ENCODE measurements around the gene EXOC4.

Gene EXOC4

DNA sequence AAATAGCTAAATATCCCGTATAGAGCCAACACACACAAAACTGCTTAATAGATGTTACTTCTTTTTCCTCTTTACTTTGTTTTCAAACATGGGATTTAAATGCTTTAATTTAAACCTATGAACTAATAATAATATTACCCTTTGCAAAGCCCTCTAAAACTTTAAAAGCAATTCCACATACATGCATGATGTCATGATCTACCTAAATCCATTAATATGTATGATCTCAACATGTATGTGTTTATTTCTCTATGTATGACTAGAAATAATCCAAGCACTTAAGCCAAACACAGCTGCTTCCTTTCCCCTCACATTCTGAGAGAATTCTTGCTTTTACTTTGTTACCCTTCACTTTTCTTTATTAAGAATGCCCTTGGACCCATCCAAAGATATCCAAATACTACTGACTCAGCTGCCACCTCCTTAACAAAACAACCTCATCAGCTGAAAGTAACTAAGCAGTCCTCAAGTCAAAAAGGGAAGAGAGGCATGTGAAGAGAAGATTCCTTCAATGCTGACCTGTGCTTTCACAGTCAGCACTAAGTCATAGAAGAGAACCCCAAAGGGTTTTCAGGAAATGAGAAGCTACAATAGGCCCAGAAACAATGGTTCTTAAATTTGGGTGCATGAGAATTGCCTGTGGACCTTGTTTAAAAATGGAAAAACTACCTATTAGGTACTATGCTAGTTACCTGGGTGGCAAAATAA lies 607.9 kb downstream of the EXOC4 start:
- TF ChIP-seq CTCF (IDR thresholded peaks at IDR 0.05; ENCODE audit: insufficient read depth, low read length, poor library complexity, severe bottlenecking): no peak
- no peak overlapping the region for H3K4me3 ChIP-seq (replicated peaks; ENCODE audit: low read depth, low read length)
- no peak for DNase-seq (ENCODE audit: extremely low read depth, insufficient read length)
- H3K36me3 ChIP-seq (ENCODE audit: control insufficient read depth, insufficient read depth, low read length): no peaks in the 10 kb centered on the region
- no peaks in the 10 kb centered on the region for H3K27me3 ChIP-seq (replicated peaks; ENCODE audit: control insufficient read depth, insufficient read depth, low read length)

GRCh38 chr7:133861876-133862275 lies 609.0 kb downstream of the EXOC4 start:
- Histone ChIP-seq H3K4me3 (replicated peaks; ENCODE audit: low read depth, low read length) (no peak overlapping the region), H3K27me3 (replicated peaks; ENCODE audit: control insufficient read depth, insufficient read depth, low read length) (no peaks in the 10 kb centered on the region), H3K36me3 (ENCODE audit: control insufficient read depth, insufficient read depth, low read length) (no peaks in the 10 kb centered on the region)
- no peak for DNase-seq (ENCODE audit: extremely low read depth, insufficient read length)
- TF ChIP-seq CTCF (IDR thresholded peaks at IDR 0.05; ENCODE audit: insufficient read depth, low read length, poor library complexity, severe bottlenecking): no peak

GRCh38 chr7:133863362-133864061 lies 610.6 kb downstream of the EXOC4 start:
- H3K27me3 ChIP-seq (replicated peaks; ENCODE audit: control insufficient read depth, insufficient read depth, low read length): no peaks in the 10 kb centered on the region
- H3K4me3 ChIP-seq (replicated peaks; ENCODE audit: low read depth, low read length): no peak overlapping the region
- DNase-seq (ENCODE audit: extremely low read depth, insufficient read length): no peak
- no peaks in the 10 kb centered on the region for H3K36me3 ChIP-seq (ENCODE audit: control insufficient read depth, insufficient read depth, low read length)
- no peak for TF ChIP-seq CTCF (IDR thresholded peaks at IDR 0.05; ENCODE audit: insufficient read depth, low read length, poor library complexity, severe bottlenecking)

GRCh38 chr7:133869556-133869955 lies 616.7 kb downstream of the EXOC4 start:
- no peaks in the 10 kb centered on the region for H3K27me3 ChIP-seq (replicated peaks; ENCODE audit: control insufficient read depth, insufficient read depth, low read length)
- H3K36me3 ChIP-seq (ENCODE audit: control insufficient read depth, insufficient read depth, low read length): no peaks in the 10 kb centered on the region
- no peak for TF ChIP-seq CTCF (IDR thresholded peaks at IDR 0.05; ENCODE audit: insufficient read depth, low read length, poor library complexity, severe bottlenecking)
- no peak for DNase-seq (ENCODE audit: extremely low read depth, insufficient read length)
- no peak overlapping the region for H3K4me3 ChIP-seq (replicated peaks; ENCODE audit: low read depth, low read length)

- no peak for TF ChIP-seq CTCF (IDR thresholded peaks at IDR 0.05; ENCODE audit: insufficient read depth, low read length, poor library complexity, severe bottlenecking)
- H3K36me3 ChIP-seq (ENCODE audit: control insufficient read depth, insufficient read depth, low read length): no peaks in the 10 kb centered on the region
- no peak overlapping the region for H3K4me3 ChIP-seq (replicated peaks; ENCODE audit: low read depth, low read length)
- no peak for DNase-seq (ENCODE audit: extremely low read depth, insufficient read length)
- no peaks in the 10 kb centered on the region for H3K27me3 ChIP-seq (replicated peaks; ENCODE audit: control insufficient read depth, insufficient read depth, low read length)
These were observed 618.9 kb downstream of the EXOC4 start for GRCh38 chr7:133871757-133872156.

Data from GM06990 (cell line).